Measurements from ENCODE around the gene PRKG1.

DNA sequence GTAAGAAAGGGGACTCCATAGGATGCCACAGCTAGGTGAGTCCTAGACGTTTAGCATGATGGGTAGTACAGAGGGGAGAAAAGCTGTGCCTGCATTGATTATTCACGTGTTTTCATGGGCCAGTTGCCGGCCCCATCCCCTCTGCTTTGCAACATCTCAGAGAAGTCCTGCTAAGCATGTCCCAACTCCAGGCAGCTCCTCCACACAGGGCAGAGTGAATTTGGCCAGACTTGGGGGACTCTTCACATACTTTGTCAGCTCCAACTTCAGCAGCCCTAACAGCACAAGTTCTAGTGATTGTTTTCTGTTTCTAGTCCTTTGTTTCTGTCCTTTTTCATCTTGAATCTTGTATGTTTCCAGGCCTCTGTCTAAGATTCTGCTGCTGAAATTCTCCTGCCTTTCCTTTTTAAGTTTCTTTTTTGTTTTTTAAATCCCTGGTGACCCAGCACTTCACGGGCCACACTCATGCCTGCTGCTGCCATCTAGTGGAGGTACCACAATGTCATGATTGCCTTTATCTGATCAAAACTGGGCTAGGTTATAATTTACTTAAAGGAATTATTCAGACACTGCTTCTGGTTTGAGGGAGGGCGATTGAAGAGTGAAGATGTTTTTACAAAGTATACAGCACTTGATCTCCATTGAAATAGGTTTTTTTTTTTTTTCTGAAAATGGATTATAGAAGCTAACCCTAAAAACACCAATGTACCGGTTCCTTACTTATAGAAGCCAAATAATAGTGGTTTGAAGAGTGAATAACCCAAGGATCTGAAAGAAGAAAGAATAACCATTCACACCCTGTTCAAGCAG is 348.2 kb downstream of the PRKG1 start:
- no peak for TF ChIP-seq EZH2 (IDR thresholded peaks at IDR 0.05; ENCODE audit: insufficient read depth, poor library complexity, severe bottlenecking)
- no peak for TF ChIP-seq EZH2phosphoT487 (IDR thresholded peaks at IDR 0.05; ENCODE audit: insufficient read depth, low read depth)

Data from GM23248 (cell line).